GM19193 (cell line): ENCODE measurements around the gene IL4.

Source experiments
- POLR2A ChIP-seq: IDR thresholded peaks from 4 replicates; pipeline ENCODE4 v1.6.1; 2011; ENCODE audit not compliant: insufficient read depth, insufficient read length; ENCODE audit errors: extremely low read depth

The IL4 gene

DNA sequence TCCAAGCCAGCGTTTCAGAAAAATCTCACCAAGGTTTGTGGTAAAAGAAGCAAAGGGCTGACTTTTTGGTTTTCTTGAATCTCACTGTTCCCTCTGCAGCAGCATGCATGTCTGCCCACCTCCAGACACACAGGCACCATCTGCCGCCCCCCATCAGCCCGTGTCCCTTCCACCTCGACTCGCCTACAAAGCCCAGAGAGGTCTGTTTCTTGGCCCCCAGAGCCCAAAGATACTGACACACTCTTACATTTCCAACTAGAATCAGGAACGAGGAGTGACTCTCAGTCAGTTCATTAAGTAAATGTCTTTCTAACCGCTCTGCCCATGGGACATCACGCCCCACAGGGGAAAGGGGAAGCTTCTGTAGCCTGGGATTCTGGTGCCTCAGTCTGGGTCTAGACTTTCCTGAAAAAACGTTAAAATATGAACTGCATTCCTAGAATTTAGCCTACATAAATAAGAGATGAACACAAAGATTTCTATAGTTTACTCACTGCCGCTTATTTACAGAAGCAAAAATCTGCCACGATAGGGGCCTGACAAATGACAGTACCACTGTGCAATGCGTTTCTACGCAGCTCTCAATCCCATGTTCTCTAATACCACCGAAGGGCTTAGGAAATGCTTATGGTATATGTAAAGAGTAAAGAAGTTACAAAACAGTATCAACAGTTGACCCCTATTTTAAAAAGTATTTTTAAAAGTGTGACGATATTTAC, 4.1 kb downstream of the IL4 start:
- TF ChIP-seq POLR2A, result no peak

DNA sequence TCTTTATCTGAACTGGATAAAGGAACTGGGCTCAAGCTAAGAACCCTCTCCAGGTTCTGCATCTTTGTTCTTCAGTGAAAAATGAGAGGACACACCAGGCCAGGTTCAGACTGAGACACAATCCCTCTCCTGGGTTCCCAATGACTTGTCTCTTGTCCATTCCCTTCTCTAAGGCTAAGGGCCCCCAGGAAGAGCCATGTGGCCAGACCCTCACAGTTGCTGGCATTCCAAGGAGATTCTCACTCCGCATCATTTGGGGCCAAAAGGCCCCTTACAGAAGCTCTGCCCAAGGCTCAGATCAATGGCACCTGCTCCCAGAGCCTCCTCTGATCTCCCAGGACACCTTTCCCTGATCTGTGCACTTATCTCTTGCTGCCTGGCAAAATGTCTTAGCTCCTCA, 4.9 kb downstream of the IL4 start:
- no peak for TF ChIP-seq POLR2A

DNA sequence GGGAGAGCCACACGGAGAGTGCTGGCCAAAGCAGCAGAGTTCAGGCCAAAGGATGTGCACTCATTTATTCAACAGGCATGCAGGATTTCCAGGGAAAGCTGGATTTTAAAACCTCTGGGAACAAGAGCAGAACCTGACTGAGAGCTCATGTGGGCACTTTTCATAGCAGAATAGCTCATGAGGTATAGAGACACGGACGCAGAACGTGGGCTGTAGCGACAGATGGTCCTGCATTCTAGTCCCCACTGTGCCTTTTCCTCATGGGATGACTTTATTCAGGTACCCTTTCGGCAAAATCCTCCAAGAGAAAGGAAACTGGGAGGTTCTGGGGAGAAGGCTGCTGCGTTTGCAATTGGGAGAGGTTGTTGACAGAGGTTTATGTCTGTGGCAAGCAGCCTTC, 5.4 kb downstream of the IL4 start:
- no peak for TF ChIP-seq POLR2A

DNA sequence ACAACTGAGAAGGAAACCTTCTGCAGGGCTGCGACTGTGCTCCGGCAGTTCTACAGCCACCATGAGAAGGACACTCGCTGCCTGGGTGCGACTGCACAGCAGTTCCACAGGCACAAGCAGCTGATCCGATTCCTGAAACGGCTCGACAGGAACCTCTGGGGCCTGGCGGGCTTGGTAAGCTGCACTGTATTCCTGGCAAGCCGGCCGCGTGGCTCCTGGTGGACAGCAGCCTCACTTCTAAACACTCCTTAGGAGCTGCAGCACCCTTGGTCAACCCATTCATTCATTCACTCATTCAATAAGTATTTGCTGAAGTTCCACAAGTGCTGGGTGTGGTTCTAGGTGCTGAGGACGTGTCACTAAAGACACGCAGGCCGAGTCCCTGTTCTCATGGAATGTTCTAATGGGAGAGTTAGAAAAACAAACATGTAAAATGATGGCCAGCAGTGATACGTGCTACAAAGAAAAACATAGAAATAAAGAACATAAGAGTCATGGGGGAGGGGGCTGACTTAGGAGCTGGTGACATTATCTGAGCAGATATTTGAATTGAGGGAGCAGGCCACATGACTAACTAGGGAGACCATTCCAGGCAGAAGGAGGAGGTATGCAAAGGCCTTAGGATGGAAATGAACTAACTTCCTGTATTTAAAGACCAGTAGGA, 6.1 kb downstream of the IL4 start:
- TF ChIP-seq POLR2A, result no peak

DNA sequence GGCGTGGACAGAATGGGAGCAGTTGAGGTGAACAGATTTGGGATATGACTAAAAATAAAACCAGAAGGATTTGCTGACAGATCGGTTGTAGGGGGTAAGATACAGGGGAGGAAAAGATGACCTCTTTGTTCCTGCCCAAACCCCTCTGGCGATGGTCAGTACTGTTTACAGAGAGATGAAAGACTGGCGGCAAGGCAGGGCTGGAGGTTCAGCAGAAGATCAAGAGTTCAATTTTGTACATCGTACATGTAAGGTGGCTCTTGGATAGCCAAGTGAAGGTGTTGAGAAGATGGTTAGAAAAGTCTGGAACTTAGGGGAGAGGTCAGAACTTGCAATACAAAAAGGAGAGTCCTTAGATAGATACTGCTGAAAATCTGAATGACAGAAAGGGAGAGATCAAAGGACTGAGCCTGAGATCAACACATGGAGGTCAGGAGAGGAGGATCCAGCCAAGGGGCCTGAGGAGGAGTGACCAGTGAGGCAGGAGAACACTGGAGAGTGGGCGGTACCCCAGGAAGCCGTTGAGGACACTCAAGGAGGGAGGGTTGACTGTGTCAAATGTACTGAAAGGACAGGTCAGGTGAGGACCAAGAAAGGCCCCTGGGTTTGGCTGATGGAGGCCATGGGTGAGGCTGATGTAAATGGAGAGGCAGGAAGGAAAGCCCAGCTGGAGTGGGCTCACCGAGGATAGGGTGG, 7.1 kb downstream of the IL4 start:
- TF ChIP-seq POLR2A, result no peak

DNA sequence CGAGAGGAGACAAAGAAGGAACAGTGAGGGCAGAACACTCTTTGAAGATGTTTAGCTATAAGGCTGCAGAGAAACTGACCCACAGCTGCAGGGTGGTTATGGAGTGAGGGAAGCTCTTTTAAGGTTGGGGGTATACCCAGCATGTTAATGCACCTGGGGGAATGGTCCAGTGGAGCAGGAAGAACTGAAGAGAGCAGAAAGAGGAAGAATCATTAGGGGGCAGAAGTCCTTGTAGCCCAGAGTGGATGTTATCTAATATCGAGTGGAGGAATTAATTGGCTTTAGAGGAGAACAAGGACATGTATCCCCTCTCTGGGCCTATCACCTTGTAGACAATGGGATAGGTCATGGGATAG, 7.7 kb downstream of the IL4 start:
- TF ChIP-seq POLR2A, result no peak

DNA sequence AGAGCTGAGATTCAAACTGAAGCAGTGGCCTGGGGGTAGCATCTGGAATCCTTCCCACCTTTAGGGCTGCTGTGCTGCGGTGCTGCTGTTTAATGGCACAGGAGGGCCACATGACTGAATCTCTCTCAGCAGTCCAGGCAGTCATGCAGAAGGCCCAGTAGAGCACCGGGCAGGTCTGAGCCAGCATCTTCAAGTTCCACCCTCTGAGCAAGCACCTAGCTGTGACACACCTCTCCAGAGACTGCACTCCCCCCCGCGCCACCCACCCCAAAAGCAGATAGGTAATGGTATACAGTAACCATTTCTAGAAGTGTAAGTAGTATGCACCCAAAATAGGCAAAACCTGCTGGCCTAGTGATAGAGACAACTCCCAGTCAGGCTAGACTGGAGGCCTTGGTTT, 8.2 kb downstream of the IL4 start:
- TF ChIP-seq POLR2A, result no peak

DNA sequence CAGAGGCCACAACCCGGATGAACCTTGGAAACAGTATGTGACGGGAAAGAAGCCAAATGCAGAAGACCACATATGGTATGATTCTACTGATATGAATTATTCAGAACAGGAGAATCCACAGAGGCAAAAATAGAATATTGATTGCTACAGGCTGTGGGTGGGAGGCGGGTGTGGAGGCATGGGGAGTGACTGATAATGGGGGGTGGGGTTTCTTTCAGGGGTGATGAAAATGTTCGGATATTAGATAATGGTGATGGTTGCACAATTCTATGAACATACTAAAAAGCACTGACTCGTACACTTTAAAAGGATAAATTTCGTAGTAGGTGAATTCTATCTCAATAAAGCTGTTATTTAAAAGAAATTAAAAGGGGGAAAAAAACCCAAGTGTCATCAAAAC, 10.7 kb downstream of the IL4 start:
- TF ChIP-seq POLR2A, result no peak

DNA sequence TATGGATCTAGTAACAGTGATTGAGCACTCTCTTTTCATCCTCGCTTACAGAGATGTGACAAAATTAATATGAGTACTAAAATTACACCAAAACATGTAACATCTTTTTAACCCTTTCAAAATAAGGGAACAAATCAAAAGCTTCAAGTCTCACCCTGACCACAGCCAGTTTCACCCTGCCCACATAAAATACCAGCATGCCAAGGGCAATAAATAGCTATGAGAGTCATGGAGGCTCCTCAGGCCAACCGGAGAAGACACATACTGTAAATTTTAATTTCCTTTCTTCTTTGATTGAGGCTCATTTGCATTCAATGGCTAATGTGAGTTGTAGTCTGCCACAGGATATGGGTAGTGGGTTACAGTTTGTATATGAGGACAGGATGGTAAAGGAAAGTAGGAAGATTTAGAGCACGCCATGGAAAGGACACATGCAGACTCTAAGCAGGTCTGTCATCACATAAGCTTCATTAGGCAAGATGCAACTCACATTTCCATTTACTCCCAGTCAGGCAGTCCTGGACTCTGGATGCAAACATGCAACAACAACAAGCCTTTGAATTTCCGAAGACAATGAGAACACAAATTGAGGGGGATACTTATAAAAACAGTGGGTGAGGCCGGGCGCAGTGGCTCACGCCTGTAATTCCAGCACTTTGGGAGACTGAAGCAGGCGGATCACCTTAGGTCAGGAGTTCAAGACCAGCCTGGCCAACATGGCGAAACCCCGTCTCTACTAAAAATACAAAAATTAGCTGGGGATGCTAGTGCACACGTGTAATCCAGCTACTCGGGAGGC, 11.3 kb downstream of the IL4 start:
- TF ChIP-seq POLR2A, result no peak

DNA sequence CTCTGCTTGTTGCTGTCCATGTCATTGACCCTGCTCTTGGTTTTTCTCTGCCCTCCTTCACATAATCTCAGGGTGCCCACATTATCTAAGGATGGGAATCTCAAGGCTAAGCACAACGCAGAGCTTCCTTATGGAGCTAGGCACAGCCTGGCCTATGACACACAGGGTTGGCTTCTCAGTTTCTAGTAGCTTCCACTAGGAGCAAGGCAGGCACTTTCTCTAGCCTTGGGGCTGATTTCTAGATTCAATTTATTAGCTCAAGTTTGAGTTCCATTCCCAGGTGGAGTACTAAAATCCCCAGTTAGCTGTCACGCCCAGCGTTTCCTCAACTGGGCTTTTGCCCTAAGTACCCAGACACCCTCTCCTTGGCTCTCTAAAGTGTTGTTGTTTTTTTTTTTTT, 12.4 kb downstream of the IL4 start:
- no peak for TF ChIP-seq POLR2A

DNA sequence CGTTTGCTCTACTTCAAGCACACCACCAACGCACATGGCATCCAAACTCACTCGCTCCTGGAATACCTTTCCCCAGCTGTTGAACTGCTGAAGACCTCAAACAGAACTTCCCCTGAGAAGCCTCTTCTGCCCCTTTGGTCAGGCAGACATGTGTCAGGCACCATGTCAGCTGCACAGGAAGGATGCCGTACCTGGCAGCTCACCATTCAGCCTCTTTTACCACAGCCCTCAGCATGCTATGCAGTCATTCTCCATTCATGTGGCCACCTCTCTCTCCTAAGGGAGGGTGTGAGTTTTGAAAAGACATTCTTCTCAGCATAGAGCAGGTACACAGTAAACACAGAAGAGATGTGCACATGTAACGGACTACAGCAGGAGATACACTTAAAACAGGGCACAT, 14.2 kb downstream of the IL4 start:
- TF ChIP-seq POLR2A, result no peak

DNA sequence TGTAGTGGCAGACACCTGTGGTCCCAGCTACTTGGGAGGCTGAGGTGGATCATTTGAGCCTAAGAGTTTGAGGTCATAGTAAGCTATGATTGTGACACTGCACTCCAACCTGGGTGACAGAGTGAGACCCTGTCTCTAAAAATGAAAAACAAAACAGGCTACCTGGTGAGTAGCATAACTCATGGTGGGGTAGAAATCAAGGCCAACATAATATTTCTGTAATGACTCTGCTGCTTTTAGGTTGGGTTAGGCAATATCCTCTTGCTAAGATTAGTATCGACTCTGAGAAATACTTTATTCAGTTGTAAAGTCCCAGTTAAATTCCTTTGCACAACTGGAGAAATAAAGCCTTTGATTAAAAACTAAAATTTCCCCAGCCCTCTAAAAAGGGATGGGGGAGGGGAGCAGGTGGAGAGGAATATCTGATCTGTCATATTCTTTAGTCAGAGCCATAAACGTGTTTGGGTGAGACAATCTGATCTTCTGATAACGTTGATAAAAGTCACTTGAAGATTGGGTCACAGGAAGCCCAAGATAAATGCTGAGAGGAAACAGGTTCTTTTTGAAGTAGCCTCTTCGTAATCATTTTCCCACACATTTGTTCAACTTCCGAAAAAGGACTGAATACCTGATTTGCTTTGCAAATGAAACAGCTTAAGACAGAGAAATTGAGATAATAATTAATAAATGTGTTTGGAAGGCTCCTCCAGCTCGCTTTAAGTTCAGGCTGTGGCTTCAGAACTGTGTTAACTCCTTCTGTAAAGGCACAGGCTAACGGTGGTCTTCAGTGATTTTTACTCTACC, 14.9 kb downstream of the IL4 start:
- TF ChIP-seq POLR2A, result no peak

DNA sequence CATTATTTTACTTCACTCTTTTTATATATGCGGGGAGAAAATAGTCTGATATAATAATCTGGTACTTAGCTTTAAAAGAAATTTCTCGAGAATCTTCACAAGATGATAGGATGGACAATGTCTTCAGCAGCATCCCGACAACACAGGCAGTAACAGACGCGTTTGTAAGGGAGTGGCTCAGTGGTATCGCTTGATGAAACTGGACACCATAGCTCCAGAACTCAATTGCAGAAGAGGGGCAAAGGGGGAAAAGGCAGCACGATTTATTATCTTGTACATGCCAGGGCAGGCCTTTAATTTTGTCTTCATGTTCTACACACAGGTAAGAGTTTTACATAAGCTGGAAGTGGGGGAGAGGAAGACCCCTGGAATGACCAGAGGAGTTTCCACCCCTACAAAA, 15.7 kb downstream of the IL4 start:
- no peak for TF ChIP-seq POLR2A

DNA sequence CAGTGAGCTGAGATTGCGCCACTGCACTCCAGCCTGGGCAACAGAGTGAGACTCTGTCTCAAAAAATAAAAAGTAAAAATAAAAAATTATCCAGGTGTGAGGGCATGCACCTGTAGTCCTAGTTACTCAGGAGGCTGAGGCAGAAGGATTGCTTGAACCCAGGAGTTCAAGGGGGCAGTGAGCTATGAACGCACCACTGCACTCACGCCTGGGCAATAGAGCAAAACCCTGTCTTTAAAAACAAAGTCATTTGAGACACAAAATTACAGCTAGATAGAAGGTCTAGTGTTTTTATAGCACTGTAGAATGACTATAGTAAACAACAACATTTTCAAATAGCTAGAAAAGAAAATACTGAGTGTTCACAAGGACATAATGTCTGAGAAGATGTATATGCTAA, 16.4 kb downstream of the IL4 start:
- no peak for TF ChIP-seq POLR2A

DNA sequence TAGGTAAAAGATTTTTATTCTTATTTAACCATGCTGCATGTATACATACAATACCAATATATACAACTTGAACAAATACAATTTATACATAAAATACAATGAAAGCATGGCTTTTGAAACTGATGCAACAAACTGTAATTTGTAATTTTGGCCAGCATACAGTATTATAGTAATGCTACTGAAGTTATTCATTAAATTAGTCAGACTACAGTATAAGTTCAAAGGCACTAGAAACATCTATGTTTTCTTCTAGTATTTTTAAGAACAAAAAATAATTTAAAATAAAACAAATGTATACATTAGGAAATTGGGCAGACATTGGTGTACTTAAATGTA, 18.8 kb downstream of the IL4 start:
- TF ChIP-seq POLR2A, result no peak
